Left forelimb (tissue), 1 donor: ENCODE results near the gene VIPAS39.
"Not testable (repeated sequence)": the region's sequence is repeated elsewhere in the genome, so short reads cannot be mapped to it uniquely, and the experiment has no call there.

Experiments used
- DNase-seq: peaks from one replicate; pipeline ENCODE4 v3.0.0-alpha.2; 2018; ENCODE audit warnings: low spot score

The VIPAS39 gene

DNA sequence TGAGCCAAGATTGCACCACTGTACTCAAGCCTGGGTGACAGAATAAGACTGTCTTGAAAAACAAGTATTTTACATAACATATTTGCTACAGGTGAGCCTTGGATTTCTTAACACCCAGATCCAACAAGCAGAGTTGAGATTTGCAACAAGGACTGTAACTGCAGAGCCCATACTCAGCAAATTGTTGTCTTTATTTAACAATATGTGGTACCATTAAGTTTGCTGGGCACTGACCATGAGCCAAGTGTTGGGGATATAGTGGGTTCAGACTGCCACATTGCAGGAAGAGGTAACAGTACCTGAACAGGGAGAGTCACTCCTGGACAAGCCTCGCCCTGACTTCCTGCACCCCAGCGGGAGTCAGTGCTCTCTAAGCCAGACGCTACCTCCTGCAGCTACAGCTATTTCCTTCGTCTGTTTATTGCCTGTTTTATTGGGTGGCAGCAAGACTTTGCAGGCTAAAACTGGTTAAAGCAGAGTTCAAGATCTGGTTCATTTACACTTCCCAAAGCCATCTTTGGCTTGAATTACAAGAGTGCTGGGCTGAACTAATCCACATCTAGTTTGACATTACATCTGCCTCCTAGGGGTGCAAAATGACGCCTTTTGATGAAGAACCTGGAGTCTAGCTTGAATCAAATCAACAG is 12.9 kb upstream of the VIPAS39 start:
- no peak for DNase-seq

DNA sequence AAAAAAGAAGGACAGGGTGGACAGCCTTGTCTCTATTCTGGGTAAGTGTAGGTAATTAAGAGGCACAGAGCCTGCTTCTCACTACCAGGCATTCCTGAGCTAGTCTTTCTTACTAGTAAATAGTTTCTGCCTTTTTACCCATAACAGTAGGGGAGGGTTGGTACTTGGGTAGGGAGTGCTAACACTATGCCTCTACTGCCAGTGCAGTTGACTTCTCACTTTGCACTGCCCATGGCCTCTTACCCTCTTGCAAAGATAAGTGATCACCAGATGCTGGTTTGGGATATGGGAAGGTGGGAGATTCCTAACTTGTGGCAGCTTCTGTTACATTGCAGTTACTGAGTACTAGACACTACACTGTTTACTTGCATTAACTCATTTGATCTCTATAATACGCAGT is 12.1 kb upstream of the VIPAS39 start:
- DNase-seq = no peak

DNA sequence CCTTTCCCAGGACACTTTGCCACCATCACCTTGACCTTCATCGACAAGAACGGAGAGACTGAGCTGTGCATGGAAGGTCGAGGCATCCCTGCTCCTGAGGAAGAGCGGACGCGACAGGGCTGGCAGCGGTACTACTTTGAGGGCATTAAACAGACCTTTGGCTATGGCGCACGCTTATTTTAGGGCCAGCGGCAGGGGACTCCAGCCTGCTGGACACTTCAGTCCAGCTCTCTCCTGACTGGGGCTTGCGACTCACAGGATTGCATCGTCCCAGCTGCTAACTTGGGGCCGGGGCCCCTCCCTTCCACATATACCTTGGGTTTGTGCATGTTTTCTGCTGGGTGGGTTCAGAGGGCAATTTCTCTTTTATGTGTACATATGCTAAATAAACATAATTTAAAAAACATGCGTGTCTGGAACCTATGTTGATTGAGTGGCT is 11.7 kb upstream of the VIPAS39 start:
- DNase-seq = no peak

DNA sequence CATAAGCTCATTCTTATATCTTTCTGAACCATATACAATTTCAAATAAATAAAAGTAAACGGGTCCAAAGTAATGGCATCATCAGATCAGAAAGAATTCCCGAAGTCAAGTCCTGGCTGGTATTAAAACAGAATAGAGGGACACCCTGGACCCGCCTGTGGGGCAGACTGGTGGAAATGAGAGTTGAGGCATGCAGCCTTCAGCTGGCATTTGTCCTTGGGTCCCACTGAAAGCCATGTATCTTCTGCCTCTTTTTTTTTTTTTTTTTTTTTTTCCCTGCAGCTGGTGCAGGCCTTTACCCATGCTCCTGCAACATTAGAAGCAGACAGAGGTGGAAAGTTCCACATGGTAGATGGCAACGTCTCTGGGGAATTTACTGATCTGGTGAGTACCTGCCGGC is 10.4 kb upstream of the VIPAS39 start:
- DNase-seq = no peak

DNA sequence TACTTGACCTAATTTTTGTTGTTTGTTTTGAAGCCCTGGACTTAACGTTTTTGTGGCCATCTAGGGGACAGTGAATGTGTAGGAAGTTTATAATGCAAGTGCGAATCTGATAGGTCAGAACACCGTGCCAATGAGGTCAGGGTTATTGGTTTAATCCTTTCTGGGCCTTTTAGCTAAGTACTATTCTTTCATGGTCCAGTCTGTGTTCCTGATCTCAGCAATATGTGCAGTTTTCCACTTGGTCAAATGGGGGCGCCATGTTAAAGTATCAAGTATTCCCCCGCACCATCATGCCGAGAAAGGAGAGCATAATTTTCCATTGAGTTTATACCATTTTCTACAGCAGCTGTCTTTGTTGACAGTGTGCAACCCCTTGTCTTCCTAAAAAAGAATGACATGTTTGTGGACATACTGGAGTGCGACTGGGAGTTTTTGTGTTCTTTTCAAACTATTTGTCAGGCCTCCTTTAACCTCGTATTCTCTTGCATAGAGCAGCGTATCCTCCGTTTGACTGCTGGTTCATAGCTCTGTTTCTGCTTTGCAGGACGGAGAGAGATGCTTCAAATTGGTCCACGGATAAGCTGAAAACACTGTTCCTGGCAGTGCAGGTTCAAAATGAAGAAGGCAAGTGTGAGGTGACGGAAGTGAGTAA is 1.8 kb upstream of the VIPAS39 start:
- no peak for DNase-seq

DNA sequence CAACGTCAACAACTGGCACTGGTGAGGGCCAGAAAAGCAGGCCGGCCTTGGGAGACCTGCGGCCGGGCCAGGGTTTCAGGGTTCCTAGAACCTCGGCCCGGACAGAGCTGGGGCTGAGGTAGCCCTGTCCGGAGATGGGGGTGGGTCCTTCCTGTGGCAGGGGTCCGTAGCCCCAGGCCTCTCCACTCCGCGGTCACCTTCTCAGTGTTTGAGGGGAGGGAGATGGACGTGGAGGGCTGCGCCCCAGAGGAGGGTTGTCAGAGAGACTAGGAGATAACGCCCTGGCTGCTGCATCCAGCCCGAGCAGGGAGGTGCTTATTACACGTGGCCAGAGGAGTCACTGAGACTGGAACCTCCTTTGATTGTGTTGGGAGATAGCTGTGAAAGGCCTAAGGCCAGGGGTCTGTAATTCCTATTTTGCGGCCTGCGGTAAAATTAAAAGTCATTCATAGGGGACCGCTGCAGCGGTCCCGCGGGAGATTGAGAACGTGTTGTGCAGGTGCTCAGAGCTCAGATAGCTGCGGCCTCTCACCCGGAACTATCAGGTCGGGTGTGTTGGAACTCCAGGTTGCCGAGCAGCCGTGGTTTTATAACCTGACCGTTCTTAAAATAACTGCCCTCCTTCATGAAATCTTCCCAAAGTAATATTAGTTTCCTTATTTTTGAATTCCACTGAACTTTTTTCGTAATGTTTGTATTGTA is 999 bp upstream of the VIPAS39 start:
- no peak for DNase-seq

DNA sequence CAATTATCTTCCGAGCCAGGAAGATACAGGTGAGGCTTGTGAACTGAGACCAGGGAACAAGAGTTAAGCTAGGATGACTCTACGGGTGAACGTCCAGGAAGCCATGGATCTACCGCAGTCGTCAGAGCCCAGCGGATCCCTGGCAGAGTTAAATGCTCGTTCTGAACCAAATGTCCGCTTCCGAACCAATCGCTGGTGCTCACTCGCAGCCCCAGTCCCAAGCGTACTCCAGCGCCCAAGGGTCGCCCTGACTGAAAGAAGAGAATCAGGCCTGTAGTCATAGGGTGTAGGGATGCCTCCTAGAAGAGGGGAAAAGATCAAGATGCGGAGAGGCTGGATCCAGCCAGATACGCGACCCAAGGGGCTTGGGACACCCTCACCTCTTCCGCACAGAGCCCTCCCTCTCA is 283 bp downstream of the VIPAS39 start:
- no peak for DNase-seq

DNA sequence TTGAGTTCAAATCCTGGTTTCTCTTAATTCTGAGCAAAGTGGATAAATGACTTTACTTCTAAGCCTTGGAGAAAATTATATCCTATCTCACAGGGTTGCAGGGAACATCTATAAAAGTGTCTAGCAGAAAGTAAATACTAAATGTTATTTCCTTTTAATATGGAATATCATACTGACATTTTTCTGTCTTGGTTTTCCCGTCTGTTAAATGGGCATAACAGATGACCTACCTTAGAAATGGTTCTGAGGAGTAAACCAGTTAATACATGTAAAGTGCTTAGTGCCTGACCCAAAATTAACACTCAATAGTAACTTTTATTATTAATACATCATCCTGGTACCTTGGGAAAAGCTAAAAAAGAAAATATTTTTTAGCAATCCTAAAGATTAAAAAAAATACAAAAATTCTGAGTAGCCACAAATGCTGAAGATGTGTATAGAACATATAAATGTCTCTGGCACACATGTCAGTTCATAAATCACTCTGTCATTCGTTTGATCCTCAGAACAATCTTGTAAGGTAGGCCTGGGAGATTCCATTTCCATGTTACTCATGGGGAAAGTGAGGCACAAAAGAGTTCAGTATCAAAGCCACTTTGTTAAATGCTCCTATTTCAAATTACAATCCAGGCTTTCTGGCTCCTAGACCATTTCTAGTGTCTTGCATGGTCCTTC is 1.3 kb downstream of the VIPAS39 start:
- DNase-seq = no peak

DNA sequence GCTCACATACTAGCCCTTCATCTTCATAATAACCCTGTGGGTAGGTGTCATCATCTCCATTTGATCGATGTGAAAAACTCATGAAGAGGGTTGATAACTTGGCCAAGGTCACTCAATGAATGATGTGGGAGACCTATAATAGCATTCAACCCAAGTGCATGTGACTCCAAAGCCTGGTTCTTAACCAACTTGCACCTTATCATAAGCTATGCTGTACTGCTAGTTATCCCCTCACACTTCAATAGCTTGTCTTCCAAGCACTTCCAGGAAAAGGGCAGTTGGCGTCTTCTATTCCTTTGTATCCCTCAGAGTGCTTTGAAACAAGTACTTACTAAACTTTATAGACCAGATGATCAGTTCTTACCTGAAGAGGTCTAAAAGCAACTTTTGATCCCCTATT is 15.2 kb downstream of the VIPAS39 start:
- no peak for DNase-seq

DNA sequence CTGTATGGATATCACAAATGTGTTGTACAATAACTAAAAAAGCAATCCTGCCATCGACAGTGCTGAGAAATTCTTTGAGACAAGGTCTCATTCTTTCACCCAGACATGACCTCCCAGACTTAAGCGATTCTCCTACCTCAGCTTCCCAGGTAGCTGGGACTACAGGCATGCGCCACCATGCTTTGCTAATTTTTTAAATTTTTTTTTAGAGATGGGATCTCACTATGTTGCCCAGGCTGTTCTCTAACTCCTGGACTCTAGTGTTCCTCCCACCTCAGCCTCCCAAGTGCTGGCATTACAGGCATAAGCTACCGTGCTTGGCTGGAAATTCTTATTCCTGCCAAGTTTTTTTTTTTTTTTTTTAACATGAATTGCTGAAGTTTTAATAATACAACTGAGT is 17.5 kb downstream of the VIPAS39 start:
- DNase-seq = no peak

DNA sequence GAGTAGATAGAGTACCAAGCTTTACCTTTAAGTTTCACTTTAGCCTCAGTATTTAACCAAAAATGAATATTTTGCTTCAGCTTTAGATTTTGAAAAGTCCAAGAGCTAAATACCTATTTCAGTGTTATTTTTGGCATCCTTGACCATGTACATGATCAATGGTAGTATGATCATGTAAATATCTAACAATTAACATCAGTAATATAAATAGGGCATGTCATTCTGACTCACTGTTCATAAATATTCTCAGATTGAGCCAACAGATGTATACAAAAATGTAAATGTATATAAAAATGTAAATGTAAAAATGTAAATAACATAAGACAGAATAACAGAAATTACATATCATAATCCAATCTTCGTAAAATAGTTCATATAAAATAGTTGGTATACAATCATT is 18.8 kb downstream of the VIPAS39 start:
- DNase-seq = no peak

DNA sequence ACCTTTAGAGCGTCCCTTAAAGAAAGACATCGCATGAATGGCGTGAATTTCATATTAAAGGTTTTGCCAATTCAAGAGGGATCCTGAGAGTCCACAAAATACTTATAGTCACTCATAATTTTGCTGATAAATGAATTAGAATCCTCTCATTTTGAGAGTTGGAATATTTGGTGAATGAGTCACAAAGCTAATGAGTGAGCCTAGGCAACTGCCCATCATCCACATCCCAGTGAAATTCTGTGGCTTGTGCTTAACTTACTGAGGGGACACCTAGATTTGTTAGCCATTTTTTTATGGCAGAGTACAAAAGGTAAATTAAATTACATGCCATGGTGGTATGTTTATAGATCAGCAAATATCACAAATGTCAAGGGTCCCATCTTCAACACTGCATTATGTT is 21.4 kb downstream of the VIPAS39 start:
- no peak for DNase-seq

DNA sequence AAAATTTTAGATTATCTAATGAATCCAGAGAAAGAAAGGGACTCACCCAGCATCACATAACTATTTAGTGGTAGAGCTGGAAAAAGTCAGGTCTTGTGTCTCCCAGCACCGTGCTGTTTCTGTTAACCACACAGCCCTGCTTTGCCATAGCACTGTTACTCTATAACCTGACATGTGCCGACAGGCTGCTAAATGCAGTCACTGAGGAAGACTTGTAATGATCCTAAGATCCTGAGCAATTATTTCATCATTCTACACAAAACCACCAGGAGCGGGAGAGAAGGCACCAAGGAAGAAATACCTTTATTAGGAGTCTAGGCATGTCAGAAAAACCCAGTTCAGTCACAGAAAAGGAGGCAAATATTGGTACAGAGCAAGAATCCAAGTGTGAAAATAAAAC is 31.0 kb downstream of the VIPAS39 start:
- DNase-seq = no peak

DNA sequence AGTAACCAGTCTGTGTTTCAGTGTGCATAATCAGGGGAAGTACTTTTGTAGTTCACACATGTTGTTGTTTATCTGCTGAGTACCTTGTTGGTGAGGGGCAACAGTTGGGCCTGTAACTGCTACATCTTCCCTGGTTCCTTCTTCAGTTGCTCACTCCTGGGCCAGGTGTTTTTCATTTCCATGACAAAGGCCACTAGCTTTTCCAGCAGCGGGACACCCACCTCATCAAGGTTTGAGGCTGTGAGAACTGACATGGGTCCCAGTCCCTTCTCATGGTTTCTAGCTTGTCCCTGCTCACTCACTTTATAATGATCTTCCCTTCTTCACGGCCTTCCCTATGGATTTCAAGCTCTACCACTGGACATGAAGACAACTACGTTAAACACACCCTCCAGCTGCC is 32.5 kb downstream of the VIPAS39 start:
- DNase-seq = no peak

DNA sequence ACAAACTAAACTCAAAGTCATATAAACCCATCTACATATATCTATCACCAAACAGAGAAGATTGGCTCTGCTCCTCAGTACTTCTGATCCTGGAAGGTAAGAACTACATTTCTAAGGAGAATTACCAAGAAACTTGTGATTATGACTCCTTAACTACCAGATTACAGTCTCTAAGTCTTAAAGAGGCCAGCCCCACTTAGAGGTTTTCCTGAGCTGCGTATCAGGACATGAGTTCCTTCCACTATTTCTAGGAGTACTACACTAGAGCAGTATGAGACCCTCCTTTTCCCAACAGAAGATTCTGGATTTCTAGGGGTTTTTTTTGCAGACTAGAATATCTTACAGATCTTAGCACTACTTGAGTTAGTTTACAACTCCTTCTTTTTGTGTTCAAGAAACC is 34.0 kb downstream of the VIPAS39 start, which contains the start of gene NOXRED1:
Gene NOXRED1, minus strand, starts transcription at position 101 of the 400 bp plus-strand sequence. CDS start 634 bp downstream, outside the sequence.
- DNase-seq = no peak

DNA sequence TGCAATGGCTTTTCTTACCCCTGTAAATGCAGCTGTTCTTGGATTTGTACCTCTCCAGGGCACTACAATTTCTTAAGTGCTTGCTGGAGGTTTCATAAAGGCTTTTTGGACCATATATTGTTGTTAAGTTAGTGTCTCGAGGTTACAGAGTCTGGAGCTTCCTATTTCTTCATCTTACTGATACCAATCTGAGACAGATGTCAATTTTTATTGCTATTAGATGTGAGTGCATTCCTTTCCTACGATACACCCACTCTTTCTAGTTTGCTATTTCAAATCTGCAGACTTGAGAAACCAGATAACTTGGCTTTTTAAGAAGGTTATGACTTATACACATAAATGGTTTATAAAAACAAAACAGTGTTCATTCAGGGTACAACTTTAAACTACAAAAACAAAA is 36.2 kb downstream of the VIPAS39 start:
- DNase-seq = no peak

DNA sequence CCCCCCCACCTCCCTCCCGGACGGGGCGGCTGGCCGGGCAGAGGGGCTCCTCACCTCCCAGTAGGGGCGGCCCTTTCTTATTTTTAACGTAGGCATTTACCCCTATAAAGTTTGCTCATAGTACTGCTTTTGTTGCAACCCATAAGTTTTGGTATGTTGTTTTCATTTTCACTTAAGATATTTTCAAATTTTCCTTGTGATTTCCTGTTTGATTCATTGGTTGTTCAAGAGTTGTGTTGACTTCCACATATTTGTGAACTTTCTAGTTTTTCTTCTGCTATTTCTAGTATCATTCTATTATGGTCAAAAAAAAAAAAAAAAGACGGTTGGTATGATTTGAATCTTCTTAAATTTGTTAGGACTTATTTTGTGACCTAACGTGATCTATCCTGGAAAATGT is 40.6 kb downstream of the VIPAS39 start:
- no peak for DNase-seq

DNA sequence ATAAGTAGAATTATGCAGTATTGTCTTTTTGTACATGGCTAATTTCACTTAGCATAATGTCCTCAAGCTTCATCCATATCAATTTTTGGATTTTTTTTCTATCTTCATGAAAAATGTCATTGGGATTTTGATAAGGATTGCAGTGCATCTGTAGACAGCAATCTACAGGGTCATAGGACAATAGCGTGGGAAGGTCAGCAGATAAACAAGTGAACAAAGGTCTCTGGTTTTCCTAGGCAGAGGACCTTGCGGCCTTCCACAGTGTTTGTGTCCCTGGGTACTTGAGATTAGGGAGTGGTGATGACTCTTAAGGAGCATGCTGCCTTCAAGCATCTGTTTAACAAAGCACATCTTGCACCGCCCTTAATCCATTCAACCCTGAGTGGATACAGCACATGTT is 41.3 kb downstream of the VIPAS39 start:
- not testable (repeated sequence) for DNase-seq

DNA sequence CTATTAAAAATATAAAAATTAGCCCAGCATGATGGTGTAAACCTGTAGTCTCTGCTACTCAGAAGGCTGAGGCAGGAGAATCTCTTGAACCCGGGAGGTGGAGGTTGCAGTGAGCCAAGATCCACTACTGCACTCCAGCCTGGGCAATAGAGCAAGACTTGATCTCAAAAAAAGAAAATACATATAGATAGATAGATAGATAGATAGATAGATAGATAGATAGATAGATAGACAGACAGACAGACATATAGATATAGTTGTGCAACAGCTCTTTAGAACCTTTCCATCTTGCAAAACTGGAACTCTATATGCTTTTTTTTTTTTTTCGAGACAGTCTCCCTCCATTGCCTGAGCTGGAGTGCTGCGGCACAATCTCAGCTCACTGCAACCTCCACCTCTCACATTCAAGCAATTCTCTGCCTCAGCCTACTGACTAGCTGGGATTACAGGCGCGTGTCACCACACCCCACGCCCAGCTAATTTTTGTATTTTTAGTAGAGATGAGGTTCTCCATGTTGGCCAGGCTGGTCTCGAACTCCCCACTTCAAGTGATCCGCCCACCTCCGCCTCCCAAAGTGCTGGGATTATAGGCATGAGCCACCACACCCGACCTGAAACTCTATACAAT is 41.9 kb downstream of the VIPAS39 start:
- not testable (repeated sequence) for DNase-seq

DNA sequence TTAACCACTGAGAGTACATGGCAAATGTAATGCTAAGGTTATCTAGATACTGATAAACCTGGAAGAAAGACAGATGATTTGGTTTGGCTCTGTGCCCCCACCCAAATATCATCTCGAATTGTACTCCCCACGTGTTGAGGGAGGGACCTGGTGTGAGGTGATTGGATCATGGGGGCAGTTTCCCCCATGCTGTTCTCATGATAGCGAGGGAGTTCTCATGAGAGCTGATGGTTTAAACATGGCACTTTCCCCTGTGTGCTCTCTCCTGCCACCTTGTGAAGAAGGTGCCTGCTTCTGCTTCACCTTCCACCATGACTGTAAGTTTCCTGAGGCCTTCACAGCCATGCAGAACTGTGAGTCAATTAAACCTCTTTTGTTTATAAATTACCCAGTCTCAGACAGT is 48.3 kb downstream of the VIPAS39 start:
- DNase-seq = no peak

DNA sequence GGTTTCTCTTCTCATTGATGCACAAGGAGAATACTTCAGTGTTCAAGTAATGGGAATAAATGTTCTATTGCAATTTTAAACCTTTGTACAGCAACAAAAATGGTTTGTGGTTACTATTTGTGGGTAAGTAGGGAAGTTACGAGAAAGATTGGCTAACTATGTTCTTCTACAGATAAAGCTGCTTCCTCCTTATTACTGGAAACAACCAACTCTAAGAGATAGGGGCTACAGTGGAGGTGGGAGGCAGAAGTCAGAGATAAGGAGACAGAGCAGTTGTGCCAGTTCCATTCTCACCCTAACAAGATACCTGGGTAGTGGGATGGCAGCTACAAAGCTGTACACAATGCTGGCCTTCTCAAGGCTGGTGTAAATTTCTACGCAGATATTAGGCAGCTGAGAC is 50.2 kb downstream of the VIPAS39 start:
- no peak for DNase-seq

DNA sequence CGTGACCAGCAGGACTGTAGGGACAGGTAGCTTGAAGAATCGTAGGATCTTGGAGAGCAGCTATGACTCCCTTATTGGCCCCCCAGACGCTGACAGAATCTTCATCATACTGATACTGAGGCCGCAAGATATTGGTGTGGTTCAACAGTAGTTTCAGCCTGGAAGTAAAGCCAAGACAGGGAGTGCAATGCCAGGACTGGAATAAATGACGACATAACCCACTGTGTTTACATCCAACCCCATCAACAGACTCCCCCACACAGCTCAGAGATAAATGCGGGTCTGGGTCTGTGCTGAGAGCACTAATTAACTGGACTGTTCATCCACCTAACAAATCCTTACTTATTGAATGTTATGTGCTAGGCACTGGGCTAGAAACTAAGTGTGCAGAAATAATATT is 50.7 kb downstream of the VIPAS39 start:
- DNase-seq = no peak
